Urinary bladder (tissue), 4 donors: ENCODE measurements around the gene DBH. TPM values are rescaled to one million over a fixed set of nuclear protein-coding genes. Genes with fewer than 3 reads are reported as not detected.

ENCODE experiments used
- DNase-seq: peaks from one replicate; pipeline ENCODE4 v3.0.0-alpha.2; 2015; ENCODE audit errors: extremely low spot score
- H3K27ac ChIP-seq: one replicate; pipeline ENCODE4 v1.5.1; 2013; ENCODE audit warnings: low read depth, mild to moderate bottlenecking, moderate library complexity
- H3K36me3 ChIP-seq: one replicate; pipeline ENCODE4 v1.6.1; 2013; ENCODE audit warnings: mild to moderate bottlenecking, moderate library complexity; ENCODE audit not compliant: insufficient read depth
- H3K4me1 ChIP-seq: one replicate; pipeline ENCODE4 v1.6.1; 2013; ENCODE audit warnings: mild to moderate bottlenecking, moderate library complexity; ENCODE audit not compliant: insufficient read depth
- H3K4me3 ChIP-seq: one replicate; pipeline ENCODE4 v1.5.1; 2013; ENCODE audit warnings: low read depth, low read length
- WGBS: extraction: QIAGEN DNeasy Blood & Tissue Kit; methylation state at CpG from one replicate; pipeline ENCODE4 v1.1.7; 2013; 5-methylcytosine and 5-hydroxymethylcytosine counted together
- polyA plus RNA-seq: library from polyadenylated mRNA; stranded (reverse); fragments of 200-250 nt; gene quantifications from one replicate; pipeline ENCODE4 v1.2.3, GENCODE V29; 2013
- total RNA-seq: library from RNA; depleted of rRNA; stranded (reverse); fragments of >200 nt; gene quantifications from one replicate; pipeline ENCODE4 v1.2.3, GENCODE V29; 2014
- donor health status: healthy with polysubstance abuse.
- donor health status: healthy.

The DBH gene
- total and polyA plus RNA-seq, 2 donors = 0.79 to 0.98 TPM

DNA sequence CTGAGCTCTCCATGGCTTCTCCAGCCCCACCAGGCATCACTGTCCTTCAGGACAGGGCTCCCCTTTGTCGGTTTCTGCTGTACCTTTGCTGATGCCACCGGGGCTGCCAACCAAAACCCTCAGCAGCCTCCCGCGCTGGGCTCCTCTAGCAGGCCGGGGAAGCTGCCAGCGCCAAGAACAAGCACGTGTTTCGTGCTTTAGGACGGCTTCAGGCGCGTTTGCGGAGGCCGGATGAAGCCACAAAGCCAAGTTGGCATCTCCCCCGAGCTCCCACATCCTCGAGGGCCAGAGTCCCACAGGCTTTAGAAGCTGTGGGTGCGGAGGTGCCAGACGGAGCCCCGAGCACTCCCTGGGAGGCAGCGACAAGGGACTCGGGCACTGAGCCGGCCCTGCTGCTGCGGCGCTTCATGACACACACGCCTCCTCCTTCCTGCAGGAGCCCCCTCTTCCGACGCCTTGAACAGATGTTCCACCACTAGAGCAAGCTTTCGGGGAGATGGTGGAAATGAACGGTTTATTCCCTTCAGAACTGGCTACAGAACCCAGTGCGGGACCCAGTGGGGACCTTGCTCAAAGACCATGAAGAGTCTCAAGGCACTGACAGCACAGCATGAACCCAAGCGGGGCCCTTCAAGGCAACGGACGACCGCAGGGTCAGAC, 65.3 kb downstream of the DBH start:
- H3K4me3 ChIP-seq = no peak overlapping the region
- no peaks in the 10 kb centered on the region for H3K4me1 ChIP-seq
- no peaks in the 10 kb centered on the region for H3K36me3 ChIP-seq
- H3K27ac ChIP-seq = peak overlapping the region; percentile 43
- 84% methylated on average over 33 of the region's 33 CpGs for WGBS
- no peak for DNase-seq

DNA sequence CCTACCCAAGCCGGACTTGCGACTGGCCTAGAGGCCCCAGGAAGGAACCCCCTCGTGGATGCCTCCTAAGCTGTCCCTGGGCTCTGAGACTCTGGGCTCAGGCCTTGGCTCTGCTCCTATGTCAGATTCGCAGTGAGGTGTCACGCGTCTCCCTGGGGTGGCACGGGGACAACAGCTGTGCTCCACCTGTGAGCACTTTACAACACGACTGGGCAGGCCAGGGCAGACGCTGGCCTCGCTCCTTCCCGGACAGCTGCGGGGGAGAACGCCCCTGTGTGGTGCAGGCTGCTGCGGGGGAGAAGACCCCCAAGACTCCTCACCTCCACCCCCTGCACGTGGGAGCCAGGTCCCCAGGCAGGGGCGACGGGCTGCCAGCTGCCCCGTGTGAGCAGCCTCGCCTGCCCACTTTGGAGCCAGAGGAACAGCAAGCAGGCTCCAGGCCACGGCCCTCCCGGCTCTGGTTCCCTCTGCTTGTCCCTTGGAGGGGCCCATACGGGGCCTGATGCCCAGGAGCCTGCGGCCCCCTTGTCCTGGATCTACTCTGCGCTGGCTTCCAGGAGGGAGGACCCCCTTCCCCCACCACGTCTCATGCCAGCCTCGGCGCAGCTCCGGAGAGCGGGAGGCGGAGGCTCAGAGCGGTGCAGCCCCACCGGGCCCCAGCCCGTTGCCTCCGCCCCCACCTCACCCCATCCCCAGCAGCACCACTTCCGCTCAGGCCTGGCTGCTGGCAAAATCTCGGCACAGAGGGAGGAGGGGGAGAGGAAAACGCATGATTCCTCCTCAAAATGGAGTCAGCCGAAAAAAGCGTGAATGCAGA, 66.0 kb downstream of the DBH start:
- no peak for DNase-seq
- peak overlapping the region; percentile 43 for H3K27ac ChIP-seq

DNA sequence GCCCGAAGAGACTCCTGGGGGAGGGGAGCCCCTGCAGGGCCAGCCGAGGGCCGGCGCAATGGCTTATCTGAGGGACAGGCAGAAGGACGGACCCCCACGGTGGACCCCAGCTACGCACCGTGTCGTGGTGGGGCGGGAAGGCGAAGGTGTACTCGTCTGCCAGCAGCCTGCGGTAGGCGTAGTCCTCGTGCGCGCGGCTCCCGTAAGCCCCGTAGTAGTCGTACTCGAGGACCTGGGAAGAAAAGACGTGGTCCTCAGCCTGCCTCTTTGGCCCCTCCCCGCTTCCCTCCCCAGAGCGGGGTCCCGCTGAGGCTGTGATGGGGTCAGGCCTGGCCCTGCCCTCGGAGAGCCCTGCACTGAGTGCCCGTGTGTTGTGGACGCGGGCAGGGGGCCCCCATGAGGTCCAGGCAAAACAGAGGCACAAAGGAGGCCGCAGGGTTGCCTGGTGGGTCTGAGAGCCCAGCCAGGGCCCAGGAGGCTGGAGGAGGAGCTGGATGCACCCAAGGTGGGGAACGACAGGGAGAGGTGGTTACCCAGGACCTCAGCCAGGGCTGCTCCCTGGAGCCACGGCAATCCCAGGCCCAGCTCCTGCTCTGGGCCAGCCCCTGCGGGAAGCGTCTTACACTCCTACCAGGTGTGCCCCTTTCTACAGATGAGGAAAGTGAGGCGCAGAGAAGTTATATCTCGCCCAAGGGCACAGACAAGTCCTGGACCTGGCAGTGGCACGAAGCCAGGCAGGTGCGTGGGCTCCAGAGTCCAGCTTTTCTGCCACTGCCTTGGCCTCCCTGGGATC, 66.8 kb downstream of the DBH start:
- Histone ChIP-seq H3K36me3 (no peaks in the 10 kb centered on the region), H3K27ac (no peak overlapping the region), H3K4me1 (no peaks in the 10 kb centered on the region), H3K4me3 (peak overlapping the region; percentile 17)
- 29% methylated on average over 39 of the region's 39 CpGs for WGBS
- no peak for DNase-seq

More for the DNA sequence above, 66.0 kb downstream of the DBH start:
- WGBS = 26% methylated on average over 39 of the region's 39 CpGs
- no peaks in the 10 kb centered on the region for H3K36me3 ChIP-seq
- peak overlapping the region; percentile 17 for H3K4me3 ChIP-seq
- H3K4me1 ChIP-seq = no peaks in the 10 kb centered on the region

DNA sequence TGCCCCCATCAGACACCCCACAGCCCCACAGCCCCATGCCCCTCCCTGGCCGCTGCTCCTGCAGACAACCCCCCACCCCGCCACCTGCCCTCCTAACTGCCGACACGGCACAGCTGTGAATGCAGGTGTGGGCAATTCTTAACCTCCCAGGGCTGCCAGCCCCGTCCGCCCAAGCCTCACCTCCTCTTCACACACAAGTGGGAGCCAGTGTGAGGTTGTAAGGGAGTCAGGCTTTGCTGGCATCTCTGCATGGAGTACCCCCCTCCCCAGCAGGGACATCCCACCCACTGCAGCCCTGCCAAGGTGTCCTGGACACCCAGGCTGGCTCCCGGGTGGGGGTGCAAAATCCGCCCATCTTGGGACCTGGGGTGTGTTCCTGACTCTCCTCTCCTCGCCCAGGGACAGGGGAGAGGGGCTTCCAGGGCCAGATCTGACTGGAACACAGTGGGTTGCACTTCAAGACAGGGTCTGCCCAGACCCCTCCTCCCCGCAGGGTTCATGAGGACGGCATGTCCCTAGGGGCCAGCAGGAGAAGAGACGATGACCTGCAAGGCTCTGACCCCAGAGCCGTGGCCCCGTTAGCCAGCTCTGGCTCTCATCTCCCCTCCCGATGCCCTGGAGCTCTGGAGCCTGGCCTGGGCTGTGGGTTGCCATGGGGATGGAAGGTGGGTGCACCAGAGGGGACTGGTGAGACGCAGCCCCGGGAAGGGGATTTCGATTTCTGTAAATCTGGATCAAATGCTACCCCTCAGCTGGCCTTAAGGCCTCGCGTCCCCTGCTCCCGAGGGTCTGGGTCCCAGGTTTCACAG, 67.6 kb downstream of the DBH start:
- Histone ChIP-seq H3K36me3 (no peaks in the 10 kb centered on the region), H3K4me1 (no peaks in the 10 kb centered on the region), H3K27ac (no peak overlapping the region), H3K4me3 (no peak overlapping the region)
- WGBS = 88% methylated on average over 21 of the region's 21 CpGs
- DNase-seq = no peak

DNA sequence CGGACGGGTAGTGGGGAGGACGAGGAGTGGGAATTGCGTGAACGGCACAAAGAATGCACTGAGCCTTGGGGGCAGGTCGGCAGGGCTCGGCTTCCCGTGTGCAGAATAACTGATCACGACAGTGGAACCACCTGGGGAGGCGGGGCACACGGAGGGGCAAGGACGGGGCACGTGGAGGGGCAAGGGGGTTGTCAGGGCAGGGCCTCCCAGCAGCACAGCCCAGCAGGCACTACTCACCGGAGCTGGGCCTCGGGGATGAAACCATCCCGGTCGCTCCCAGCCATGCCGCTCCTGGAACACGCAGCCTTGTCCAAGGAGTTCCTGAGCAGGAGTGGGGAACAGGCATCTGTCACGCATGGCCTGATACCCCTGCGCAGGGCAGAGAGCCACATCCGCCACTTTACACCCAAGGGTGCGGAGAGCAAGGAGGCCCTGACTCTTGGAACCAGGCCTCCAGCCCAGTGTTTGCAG, 68.6 kb downstream of the DBH start:
- H3K27ac ChIP-seq = no peak overlapping the region
- H3K36me3 ChIP-seq = no peaks in the 10 kb centered on the region
- WGBS = 94% methylated on average over 23 of the region's 23 CpGs
- DNase-seq = no peak
- H3K4me3 ChIP-seq = no peak overlapping the region
- no peaks in the 10 kb centered on the region for H3K4me1 ChIP-seq

DNA sequence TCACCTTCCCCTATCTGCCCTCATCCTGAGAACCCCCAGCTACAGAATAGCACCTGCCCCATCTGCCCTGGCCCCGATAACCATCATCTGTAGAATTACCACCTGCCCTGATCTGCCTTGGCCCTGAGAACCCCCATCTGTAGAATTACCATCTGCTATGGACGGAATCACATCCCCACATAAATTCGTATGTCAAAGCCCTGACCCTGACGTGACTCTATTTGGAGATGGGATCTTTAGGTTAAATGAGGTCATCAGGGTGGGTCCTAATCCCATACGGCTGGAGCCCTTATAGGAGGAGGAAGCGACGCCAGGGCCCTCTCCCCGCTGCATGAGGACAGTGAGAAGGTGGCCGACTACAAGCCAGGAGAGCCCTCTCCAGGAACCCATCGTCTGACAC, 69.4 kb downstream of the DBH start:
- 92% methylated on average over 10 of the region's 10 CpGs for WGBS
- H3K4me3 ChIP-seq = no peak overlapping the region
- no peaks in the 10 kb centered on the region for H3K4me1 ChIP-seq
- no peak for DNase-seq
- no peak overlapping the region for H3K27ac ChIP-seq
- H3K36me3 ChIP-seq = no peaks in the 10 kb centered on the region

DNA sequence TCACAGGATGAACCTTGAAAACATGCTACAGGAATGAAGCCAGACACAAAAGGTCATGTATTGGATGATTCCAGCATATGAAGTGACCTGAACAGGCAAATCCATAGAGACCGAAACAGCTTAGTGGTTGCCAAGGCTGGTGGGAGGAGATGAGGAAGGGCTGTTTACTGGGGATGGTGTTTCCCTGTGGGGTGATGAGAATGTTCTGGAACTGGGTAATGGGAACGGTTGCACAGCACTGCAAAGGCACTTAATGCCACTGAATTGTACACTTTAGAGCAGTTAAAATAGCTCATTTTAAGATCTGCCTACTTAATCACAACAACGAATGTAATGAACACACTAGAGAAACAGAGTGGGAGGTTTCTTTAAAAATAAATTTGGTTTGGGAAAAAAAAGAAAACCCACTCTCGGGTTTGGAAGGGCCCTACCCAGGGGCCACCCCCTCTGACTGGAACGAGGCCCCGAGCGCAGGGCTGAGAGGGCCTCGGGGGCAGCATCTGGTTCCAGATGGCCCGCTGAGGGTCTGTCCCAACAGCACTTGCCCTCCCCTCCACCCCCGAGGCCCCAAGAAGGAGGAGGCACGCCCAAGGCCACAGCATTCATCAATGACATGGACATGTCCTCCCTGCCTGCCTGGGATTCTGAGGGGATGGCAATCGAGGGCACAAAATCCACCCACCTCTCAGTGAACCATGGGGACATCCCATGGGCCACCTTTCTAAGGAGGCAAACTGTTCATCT, 70.3 kb downstream of the DBH start:
- no peaks in the 10 kb centered on the region for H3K36me3 ChIP-seq
- WGBS = 72% methylated on average over 12 of the region's 12 CpGs
- H3K4me1 ChIP-seq = no peaks in the 10 kb centered on the region
- DNase-seq = no peak
- no peak overlapping the region for H3K27ac ChIP-seq
- no peak overlapping the region for H3K4me3 ChIP-seq

DNA sequence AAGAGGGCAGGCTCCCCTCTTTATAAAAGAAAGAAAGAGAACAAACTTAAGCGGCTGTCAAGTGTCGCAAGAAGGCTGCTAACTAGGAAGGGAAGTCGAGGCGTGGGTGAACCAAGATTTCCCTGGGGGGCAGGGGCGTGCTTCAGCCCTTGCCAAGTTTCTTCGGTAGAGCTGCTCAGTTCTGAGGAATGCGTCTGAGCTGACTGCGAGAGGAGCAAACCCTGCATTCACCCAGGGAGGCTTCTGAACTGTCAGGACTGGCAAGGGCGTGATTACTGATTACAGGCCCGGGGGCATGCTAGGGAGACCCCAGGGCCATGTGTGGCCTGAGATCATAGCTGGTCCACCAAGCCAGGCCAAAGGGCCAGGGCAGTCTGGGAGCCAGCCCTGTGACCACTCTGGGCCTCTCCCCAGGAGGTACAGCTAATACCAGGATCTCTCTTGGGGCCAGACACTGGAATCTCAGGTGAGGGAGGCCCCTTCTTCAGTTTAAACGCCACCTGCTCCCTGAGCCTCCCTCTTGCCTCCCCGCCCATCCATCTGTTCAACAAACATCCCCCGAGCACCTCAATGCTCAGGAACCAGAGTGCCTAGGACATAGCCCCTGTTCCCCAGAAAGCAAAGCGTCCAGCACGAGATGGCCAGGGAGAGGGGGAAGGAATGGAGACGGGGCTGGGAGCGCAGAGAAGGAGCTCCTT, 71.1 kb downstream of the DBH start:
- no peaks in the 10 kb centered on the region for H3K36me3 ChIP-seq
- DNase-seq = no peak
- 75% methylated on average over 17 of the region's 17 CpGs for WGBS
- no peak overlapping the region for H3K4me3 ChIP-seq
- no peak overlapping the region for H3K27ac ChIP-seq
- no peaks in the 10 kb centered on the region for H3K4me1 ChIP-seq

DNA sequence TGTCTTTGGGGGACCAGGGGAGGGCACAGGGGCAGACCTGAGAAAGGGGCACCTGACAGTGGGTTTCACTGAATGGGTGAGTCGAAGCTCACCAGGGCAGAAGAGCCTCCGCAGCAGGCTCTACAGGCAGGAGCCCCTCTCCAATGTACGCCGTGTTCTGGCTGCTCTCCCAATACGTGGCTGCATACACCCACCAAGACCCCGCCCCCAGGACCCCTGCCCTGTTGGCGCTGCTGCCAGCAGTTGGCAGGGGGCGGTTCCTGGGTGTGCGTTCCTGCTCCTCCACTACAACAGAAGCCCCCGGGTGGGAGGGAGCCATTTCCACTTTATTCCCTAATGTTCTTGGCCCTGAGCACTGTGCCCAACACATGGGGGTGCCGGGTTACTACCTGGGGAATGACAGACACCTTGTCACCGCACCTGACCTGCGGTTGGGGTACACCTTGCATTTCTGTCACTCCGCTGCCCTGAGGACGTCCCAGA, 71.6 kb downstream of the DBH start:
- H3K4me1 ChIP-seq = no peaks in the 10 kb centered on the region
- no peak overlapping the region for H3K4me3 ChIP-seq
- 84% methylated on average over 15 of the region's 15 CpGs for WGBS
- no peaks in the 10 kb centered on the region for H3K36me3 ChIP-seq
- DNase-seq = no peak
- no peak overlapping the region for H3K27ac ChIP-seq

DNA sequence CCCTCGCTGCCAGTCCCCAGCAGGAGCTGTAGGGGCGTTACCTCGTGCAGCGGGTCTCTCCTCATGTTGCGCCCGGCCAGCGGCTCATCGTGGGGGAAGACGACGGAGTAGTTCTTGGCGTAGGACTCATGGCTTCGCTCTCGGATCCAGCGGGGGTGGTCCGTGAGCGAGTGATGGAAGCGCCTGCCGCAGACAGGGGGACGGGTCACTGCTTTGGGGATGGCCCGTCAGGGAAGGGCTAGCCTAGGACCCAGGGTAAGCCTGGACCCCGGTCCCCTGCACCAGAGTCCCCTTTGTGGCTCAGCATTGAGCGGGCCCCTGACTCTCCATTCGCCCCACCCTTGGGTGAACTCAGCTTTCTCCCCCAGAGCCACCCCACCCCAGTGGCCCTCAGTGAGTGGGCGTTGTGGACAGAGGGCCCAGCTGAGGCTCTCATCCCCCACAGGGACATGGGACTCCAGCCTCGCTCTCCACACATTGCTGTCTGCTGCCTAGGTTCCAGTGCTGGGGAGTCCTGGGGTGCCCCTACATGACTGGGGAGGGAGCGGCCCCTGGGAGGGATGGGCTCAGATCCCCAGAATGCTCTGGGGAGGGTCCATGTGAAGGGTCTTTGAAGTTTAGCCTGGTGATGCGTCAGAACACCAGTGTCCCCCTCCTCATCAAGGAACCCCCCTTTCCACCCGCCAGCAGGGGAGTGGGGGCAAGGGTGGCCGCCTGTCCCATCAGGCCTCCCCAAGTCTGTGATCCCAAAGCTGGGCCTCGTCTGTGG, 72.3 kb downstream of the DBH start:
- Histone ChIP-seq H3K36me3 (no peaks in the 10 kb centered on the region), H3K4me1 (no peaks in the 10 kb centered on the region), H3K27ac (no peak overlapping the region), H3K4me3 (no peak overlapping the region)
- no peak for DNase-seq
- WGBS = 90% methylated on average over 30 of the region's 30 CpGs
